ENCODE measurements around the gene ABLIM2. TPM values are rescaled to one million over a fixed set of nuclear protein-coding genes. Genes with fewer than 3 reads are reported as not detected.
A peak's percentile ranks its signal among the peaks of the same experiment; 100 is the strongest.

The ABLIM2 gene
- polyA plus RNA-seq, 3 donors = 0.21 TPM; not detected in 2

DNA sequence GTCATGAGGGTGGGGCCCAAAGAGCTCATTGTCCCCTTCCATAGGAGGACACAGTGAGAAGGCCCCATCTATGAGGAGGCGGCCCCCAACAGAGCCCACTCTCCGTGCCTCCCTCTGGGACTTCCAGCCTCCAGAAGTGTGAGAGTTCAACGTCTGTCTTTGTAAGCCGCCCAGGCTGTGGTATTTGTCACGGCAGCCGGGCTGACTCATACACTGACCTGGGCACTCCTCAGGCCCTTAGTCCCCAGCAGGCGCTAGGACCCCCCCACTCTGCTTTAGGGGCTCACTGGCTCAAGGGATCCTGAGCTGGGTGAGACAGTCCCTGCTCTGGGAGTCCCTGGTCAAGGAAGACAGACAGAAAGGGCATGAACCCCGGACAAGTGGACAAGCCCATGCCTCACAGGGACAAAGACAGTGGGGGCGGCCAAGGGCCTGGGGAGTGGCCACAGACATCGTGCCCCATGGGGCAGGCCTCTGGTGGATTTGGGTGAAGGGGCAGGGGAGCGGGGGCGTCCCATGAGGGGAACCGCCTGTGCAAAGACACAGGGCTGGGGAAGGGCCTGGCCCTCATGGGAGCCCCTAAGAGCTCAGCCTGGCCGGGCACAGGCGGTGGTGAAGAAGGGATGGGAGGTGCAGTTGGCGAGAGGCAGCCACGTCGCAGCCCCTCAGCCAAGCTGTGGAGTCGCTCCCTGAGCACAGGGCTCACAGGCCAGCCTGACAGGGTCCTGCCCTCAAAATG is 21.5 kb downstream of the ABLIM2 start:
- Histone ChIP-seq H3K4me2 (replicated peaks; ENCODE audit: extremely low read depth, low read length, poor library complexity, severe bottlenecking) (no peak overlapping the region), H3K27me3 (ENCODE audit: control insufficient read depth in 2 of 2, insufficient read depth in 2 of 2, low read length in 2 of 2) (no peaks in the 10 kb centered on the region), H4K20me1 (ENCODE audit: insufficient read depth, low read length) (no peaks in the 10 kb centered on the region), H3K36me3 (replicated peaks in 1 of 2; ENCODE audit: control insufficient read depth in 1 of 2, insufficient read depth in 2 of 2, low read length in 2 of 2) (no peaks in the 10 kb centered on the region), H3K27ac (ENCODE audit: low read depth in 1 of 2, low read length in 2 of 2) (no peak overlapping the region), H3K79me2 (ENCODE audit: insufficient read depth, low read length) (no peaks in the 10 kb centered on the region), H3K4me1 (ENCODE audit: control insufficient read depth in 1 of 2, insufficient read depth in 2 of 2, low read length in 2 of 2) (no peaks in the 10 kb centered on the region), H3K9me3 (replicated peaks in 1 of 2; ENCODE audit: control insufficient read depth in 1 of 2, insufficient read depth in 1 of 2, low read length in 2 of 2) (no peaks in the 10 kb centered on the region), H3K4me3 (replicated peaks in 1 of 3; ENCODE audit: low read depth in 2 of 3, low read length in 3 of 3) (no peak overlapping the region), H2AFZ (ENCODE audit: insufficient read depth, low read depth, low read length, poor library complexity, severe bottlenecking) (no peak overlapping the region), H3K9ac (ENCODE audit: insufficient read depth, low read length, poor library complexity, severe bottlenecking) (no peak overlapping the region)
- Mint-ChIP-seq H3K27me3 (ENCODE audit: low read depth in 3 of 3) (peaks cover 9 to 21% (median 16%) of the 10 kb centered on the region in 3 donors), H3K36me3 (no peaks in the 10 kb centered on the region), H3K4me1 (no peaks in the 10 kb centered on the region), H3K9me3 (peaks cover 0 to 7% (median 3%) of the 10 kb centered on the region in 7 donors), H3K4me3 (no peak overlapping the region), H3K27ac (peak overlapping the region in 1 of 7 donors; percentile 23)
- TF ChIP-seq, protein P1, sequence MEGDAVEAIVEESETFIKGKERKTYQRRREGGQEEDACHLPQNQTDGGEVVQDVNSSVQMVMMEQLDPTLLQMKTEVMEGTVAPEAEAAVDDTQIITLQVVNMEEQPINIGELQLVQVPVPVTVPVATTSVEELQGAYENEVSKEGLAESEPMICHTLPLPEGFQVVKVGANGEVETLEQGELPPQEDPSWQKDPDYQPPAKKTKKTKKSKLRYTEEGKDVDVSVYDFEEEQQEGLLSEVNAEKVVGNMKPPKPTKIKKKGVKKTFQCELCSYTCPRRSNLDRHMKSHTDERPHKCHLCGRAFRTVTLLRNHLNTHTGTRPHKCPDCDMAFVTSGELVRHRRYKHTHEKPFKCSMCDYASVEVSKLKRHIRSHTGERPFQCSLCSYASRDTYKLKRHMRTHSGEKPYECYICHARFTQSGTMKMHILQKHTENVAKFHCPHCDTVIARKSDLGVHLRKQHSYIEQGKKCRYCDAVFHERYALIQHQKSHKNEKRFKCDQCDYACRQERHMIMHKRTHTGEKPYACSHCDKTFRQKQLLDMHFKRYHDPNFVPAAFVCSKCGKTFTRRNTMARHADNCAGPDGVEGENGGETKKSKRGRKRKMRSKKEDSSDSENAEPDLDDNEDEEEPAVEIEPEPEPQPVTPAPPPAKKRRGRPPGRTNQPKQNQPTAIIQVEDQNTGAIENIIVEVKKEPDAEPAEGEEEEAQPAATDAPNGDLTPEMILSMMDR (IDR thresholded peaks at IDR 0.05) = no peak
- WGBS (ENCODE audit: insufficient coverage) = 92% methylated on average over 17 of the region's 19 CpGs
- DNase-seq = no peak
- intact Hi-C loops (cut with micrococcal nuclease) = no loop called here

DNA sequence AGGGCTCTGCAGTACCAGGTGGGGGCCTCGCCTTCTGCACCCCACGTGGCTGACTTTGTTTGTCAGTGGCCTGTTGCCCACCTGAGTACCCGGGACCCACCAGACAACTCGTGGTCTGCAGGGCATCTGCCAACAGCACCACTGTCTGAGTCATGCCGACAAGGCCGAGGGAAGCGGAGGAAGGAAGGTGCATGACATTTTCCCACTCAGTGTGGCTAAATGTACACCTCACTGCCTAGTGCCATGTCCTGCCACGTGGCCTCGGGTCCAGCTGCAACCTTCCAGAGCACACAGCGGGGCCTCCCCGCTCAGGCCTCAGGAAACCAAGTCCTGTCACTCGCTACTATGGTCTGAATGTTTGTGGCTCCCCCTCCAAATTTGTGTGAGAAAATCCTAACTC is 22.1 kb downstream of the ABLIM2 start:
- H3K36me3 Mint-ChIP-seq = no peaks in the 10 kb centered on the region
- peaks cover 9 to 23% (median 12%) of the 10 kb centered on the region in 3 donors for H3K27me3 Mint-ChIP-seq (ENCODE audit: low read depth in 3 of 3)
- Histone ChIP-seq H2AFZ (ENCODE audit: insufficient read depth, low read depth, low read length, poor library complexity, severe bottlenecking) (no peak overlapping the region), H3K4me3 (replicated peaks in 1 of 3; ENCODE audit: low read depth in 2 of 3, low read length in 3 of 3) (no peak overlapping the region), H3K9ac (ENCODE audit: insufficient read depth, low read length, poor library complexity, severe bottlenecking) (no peak overlapping the region), H3K4me2 (replicated peaks; ENCODE audit: extremely low read depth, low read length, poor library complexity, severe bottlenecking) (no peak overlapping the region), H3K36me3 (replicated peaks in 1 of 2; ENCODE audit: control insufficient read depth in 1 of 2, insufficient read depth in 2 of 2, low read length in 2 of 2) (no peaks in the 10 kb centered on the region), H4K20me1 (ENCODE audit: insufficient read depth, low read length) (no peaks in the 10 kb centered on the region), H3K27ac (ENCODE audit: low read depth in 1 of 2, low read length in 2 of 2) (no peak overlapping the region), H3K4me1 (ENCODE audit: control insufficient read depth in 1 of 2, insufficient read depth in 2 of 2, low read length in 2 of 2) (no peaks in the 10 kb centered on the region), H3K27me3 (ENCODE audit: control insufficient read depth in 2 of 2, insufficient read depth in 2 of 2, low read length in 2 of 2) (no peaks in the 10 kb centered on the region), H3K9me3 (replicated peaks in 1 of 2; ENCODE audit: control insufficient read depth in 1 of 2, insufficient read depth in 1 of 2, low read length in 2 of 2) (no peaks in the 10 kb centered on the region), H3K79me2 (ENCODE audit: insufficient read depth, low read length) (no peaks in the 10 kb centered on the region)
- no peak for DNase-seq
- WGBS (ENCODE audit: insufficient coverage) = 83% methylated on average over 12 of the region's 12 CpGs
- no peaks in the 10 kb centered on the region for H3K4me1 Mint-ChIP-seq
- intact Hi-C loops (cut with micrococcal nuclease) = no loop called here
- TF ChIP-seq, protein P1 (IDR thresholded peaks at IDR 0.05) = no peak
- peak overlapping the region in 1 of 7 donors; percentile 23 for H3K27ac Mint-ChIP-seq
- H3K4me3 Mint-ChIP-seq = no peak overlapping the region
- peaks cover 0 to 7% (median 3%) of the 10 kb centered on the region in 7 donors for H3K9me3 Mint-ChIP-seq
